ENCODE measurements around the gene ZNF420. TPM values are rescaled to one million over a fixed set of nuclear protein-coding genes. Genes with fewer than 3 reads are reported as not detected.

Gene ZNF420
- total and polyA plus RNA-seq, 2 of the 13 experiments (the other 11 are each of a cell fraction or from before 2014, with no cell fraction given), result 1.4 to 6.6 TPM

DNA sequence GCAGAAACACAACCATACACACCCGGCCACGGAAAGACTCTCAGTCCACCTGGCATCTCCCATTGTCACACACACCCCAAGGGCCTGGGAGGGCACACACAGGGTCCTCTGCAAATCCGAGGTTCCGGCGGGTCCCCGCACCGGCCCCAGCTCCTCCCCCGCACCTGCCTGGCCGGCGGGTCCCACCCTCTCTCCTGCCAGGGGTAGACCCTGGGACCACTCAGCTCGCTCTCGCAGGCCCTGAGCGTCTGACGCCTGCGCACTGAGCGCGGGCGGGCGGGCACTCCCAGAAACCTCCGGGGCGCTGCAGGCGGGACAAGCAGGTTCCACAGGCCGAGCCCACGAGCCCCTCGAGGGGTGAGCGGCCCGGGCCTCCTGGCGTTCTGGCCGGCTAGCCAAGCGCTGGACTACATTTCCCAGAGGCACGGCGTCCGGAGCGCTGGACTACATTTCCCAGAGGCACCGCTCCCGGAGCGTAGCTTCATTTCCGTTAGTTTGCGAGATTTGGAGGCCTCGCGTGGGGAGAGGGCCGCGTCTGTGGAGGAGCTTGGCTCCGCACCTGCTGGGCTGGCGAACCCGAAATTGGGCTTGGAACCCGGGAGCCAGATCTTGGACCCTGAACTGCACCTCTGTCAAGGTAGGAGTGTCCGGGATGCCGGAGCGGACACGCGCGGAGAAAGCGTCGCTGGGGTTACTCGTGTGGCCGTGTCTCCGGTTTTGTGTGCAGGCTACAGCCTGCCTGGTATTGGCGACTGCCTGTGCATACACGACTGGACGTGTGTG is at the start of gene ZNF420 (continued):
- TF ChIP-seq HOMEZ (CRISPR knock-in tag; IDR thresholded peaks at IDR 0.05; ENCODE audit: low read depth), result 0 out of 2 replicates have a peak, but pooled peaks have one; percentile 14
- no peak for TF ChIP-seq ZNF260 (CRISPR knock-in tag; IDR thresholded peaks at IDR 0.05; ENCODE audit: borderline replicate concordance, low read depth)
- TF ChIP-seq ZNF776 (CRISPR knock-in tag; IDR thresholded peaks at IDR 0.05), result peak; percentile 67; the same call in 1 of the 2 replicates
- TF ChIP-seq CEBPZ (IDR thresholded peaks at IDR 0.05; ENCODE audit: low read length), result no peak
- TF ChIP-seq HIVEP1 (CRISPR knock-in tag; IDR thresholded peaks at IDR 0.05), result peak; percentile 59; the same call in 1 of the 2 replicates
- TF ChIP-seq GABPA (IDR thresholded peaks at IDR 0.05; ENCODE audit: low read depth, low read length), result peak; percentile 75
- TF ChIP-seq GABPA (CRISPR knock-in tag; IDR thresholded peaks at IDR 0.05; ENCODE audit: low read depth), result peak; percentile 95
- 0 out of 2 replicates have a peak, but pooled peaks have one; percentile 64 for TF ChIP-seq ZNF468 (CRISPR knock-in tag; IDR thresholded peaks at IDR 0.05)
- TF ChIP-seq, protein P1, sequence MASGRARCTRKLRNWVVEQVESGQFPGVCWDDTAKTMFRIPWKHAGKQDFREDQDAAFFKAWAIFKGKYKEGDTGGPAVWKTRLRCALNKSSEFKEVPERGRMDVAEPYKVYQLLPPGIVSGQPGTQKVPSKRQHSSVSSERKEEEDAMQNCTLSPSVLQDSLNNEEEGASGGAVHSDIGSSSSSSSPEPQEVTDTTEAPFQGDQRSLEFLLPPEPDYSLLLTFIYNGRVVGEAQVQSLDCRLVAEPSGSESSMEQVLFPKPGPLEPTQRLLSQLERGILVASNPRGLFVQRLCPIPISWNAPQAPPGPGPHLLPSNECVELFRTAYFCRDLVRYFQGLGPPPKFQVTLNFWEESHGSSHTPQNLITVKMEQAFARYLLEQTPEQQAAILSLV (CRISPR knock-in tag; IDR thresholded peaks at IDR 0.05; ENCODE audit: borderline replicate concordance), result peak; percentile 57; the same call in 1 of the 2 replicates
- peak; percentile 90 for TF ChIP-seq ZNF543 (CRISPR knock-in tag; IDR thresholded peaks at IDR 0.05)
- TF ChIP-seq JUND (CRISPR knock-in tag; IDR thresholded peaks at IDR 0.05), result 0 out of 2 replicates have a peak, but pooled peaks have one; percentile 22
- peak; percentile 91 for TF ChIP-seq ZMYM4 (CRISPR knock-in tag; IDR thresholded peaks at IDR 0.05)
- peak; percentile 76 for TF ChIP-seq E2F2 (CRISPR knock-in tag; IDR thresholded peaks at IDR 0.05; ENCODE audit: borderline replicate concordance)
- no peak for TF ChIP-seq HNRNPH1 (optimal IDR thresholded peaks at IDR 0.05; ENCODE audit: low read depth, low read length)
- peak; percentile 83 for TF ChIP-seq TFDP2 (CRISPR knock-in tag; IDR thresholded peaks at IDR 0.05)
- TF ChIP-seq ZNF703 (CRISPR knock-in tag; IDR thresholded peaks at IDR 0.05; ENCODE audit: borderline replicate concordance), result 0 out of 2 replicates have a peak, but pooled peaks have one; percentile 22

All from HepG2 (cell line).